Stimulated activated CD4-positive, alpha-beta T cell treated with anti-CD3 and anti-CD28 coated beads, Interleukin-4, amount 100 ng/mL, for 48 hours (primary cell): Measurements from ENCODE around the gene CEP135.
A peak's percentile ranks its signal among the peaks of the same experiment; 100 is the strongest.
"Not testable (repeated sequence)": the region's sequence is repeated elsewhere in the genome, so short reads cannot be mapped to it uniquely, and the experiment has no call there.

Experiments used
- DNase-seq, 2 donors: peaks; one replicate each; pipeline ENCODE4 v3.0.0-alpha.2; 2020; ENCODE audit warnings: low read depth in 2 of 2

The CEP135 gene, protein sequence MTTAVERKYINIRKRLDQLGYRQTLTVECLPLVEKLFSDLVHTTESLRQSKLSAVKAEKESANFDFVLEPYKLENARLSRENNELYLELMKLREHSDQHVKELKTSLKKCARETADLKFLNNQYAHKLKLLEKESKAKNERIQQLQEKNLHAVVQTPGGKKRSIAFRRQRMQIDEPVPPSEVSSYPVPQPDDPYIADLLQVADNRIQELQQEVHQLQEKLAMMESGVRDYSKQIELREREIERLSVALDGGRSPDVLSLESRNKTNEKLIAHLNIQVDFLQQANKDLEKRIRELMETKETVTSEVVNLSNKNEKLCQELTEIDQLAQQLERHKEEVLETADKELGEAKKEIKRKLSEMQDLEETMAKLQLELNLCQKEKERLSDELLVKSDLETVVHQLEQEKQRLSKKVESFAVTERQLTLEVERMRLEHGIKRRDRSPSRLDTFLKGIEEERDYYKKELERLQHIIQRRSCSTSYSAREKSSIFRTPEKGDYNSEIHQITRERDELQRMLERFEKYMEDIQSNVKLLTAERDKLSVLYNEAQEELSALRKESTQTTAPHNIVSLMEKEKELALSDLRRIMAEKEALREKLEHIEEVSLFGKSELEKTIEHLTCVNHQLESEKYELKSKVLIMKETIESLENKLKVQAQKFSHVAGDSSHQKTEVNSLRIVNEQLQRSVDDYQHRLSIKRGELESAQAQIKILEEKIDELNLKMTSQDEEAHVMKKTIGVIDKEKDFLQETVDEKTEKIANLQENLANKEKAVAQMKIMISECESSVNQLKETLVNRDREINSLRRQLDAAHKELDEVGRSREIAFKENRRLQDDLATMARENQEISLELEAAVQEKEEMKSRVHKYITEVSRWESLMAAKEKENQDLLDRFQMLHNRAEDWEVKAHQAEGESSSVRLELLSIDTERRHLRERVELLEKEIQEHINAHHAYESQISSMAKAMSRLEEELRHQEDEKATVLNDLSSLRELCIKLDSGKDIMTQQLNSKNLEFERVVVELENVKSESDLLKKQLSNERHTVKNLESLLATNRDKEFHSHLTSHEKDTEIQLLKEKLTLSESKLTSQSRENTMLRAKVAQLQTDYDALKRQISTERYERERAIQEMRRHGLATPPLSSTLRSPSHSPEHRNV

DNA sequence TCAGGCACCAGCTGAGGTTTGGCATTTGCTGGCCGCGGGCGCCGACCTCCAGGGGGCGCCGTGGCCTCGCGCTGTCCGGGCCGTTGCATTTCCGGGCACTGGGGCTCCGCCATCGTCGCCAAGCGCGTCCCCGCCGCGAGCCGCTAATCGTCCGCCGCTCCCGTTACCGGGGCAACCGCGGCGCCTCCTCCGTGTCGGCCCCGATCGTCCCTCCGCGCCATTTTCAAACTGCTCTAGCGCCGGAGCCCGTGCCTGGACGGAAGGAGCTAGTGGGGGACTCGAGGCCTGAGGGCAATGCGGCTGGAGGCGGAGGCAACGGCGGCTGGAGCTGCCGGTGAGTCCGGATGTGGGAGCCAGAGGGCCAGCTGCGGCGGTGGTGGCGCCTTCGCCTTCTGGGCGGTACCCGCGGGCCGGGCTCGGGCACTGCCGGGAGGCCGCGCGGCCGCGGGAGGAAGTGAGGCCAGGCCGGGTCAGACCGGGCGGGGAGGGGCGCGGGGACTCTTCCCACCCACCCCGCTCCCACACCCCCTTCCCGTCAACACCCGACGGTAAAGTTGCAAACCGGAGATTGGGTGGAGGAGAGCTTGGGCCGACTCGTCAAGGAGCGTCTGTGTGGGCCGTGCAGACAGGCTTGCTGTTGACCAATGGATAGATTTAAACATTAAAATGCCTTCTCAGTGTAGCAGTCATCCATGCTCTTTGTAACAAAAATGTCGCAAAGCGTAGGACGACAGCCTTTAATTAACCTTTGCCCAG is at the start of gene CEP135:
CEP135 (plus strand) TSS at position 220 of the 756 bp plus-strand sequence. CDS start 3,186 bp downstream, outside the sequence.
- DNase-seq = peak; percentile 85 to 88

DNA sequence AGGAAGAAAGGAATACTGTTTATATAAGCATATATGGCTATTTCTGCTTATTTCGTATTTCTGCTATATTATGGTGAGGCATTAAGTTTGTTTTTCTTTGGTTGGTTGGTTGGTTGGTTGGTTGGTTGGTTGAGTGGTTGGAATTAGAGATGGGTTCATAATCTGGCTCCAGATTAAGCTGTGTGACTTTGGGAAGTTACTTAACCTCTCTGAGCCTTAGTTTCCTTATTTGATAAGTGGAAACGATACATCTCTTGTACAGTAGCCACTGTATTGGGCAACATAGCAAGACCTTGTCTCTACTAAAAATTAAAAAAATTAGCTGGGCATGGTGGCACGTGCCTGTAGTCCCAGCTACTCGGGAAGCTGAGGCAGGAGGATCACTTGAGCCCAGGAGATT is 46.1 kb upstream of the CEP135 start:
- DNase-seq = no peak

DNA sequence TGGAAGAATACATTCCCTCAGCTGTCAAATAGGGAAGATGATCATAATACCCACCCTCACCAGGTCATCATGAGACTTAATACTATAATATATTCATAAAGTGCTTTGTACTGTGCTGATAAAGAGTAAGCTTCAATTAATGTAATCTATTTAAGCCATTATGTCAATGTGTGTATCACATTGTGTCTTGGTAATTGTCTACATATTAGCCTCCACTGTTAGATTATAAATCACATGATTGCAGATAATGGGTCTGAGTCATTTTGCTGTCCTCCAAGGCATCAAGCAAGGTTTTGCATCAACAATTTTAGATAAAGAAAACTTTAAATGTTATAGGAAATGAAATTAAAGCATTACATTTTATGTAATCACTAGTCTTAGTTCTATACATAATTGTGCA is 45.2 kb upstream of the CEP135 start:
- no peak for DNase-seq

DNA sequence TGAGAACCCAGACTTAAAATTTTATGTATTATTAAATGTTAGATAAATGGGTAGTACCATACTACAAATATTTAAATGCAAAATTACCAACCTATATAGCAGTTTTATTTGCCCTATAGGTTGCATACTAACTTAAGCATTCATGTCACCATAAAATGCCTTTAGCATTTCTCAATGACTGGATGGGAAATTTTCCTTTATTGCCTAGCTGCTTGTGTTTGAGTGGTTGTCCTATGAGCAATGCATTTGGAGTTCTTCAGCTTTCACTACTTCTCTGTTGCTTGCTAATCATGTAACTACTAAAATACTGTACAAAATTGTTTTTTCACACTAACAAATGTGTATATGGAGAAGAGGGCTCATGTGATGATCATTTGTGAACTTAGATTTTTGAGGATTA is 44.2 kb upstream of the CEP135 start:
- DNase-seq = no peak

DNA sequence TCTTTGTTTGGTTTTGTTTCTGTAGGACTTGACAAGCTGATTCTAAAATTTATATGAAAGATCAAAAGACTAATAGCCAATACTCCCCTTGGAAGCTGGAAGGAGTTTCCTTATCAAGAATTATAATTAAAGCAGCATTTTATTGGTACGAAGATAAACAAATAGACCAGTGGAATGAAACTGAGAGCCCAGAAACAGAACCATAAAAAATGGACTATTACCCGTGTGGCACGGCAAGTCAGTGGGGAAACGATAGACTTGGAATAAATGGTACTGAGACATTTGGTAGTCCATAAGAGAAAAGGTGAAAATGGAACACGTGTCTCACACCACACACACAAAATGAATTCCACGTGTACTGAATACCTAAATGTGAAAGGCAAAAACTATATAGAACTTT is 42.4 kb upstream of the CEP135 start:
- DNase-seq = no peak

DNA sequence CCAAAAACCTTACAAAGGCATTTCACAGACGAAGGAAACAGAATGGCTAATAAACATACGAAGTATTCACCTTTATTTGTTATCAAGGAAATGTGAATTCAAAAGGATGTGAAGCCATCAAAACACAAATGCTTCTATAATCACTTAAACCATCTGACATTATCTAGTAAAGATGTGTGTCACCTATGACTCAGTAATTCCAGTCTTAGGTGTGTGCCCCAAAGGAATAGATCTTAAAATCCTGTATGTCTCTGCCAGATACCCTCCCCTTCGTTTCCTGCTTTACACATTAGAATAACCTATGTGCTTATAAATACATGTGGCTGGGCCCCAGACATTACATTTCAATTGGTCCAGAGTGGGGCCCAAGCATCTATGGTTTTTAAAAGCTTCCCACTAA is 41.8 kb upstream of the CEP135 start:
- no peak for DNase-seq

- DNase-seq = no peak
Observed at GRCh38 chr4:55907469-55907868, 41.3 kb upstream of the CEP135 start.

- no peak for DNase-seq
Observed at GRCh38 chr4:55910140-55910539, 38.6 kb upstream of the CEP135 start.

GRCh38 chr4:55912249-55912648 is 36.5 kb upstream of the CEP135 start:
- DNase-seq = no peak

- DNase-seq = no peak
Observed at GRCh38 chr4:55920571-55920970, 28.2 kb upstream of the CEP135 start.

GRCh38 chr4:55921093-55921492 is 27.7 kb upstream of the CEP135 start:
- DNase-seq = no peak

GRCh38 chr4:55925241-55925640 is 23.5 kb upstream of the CEP135 start:
- no peak for DNase-seq

DNA sequence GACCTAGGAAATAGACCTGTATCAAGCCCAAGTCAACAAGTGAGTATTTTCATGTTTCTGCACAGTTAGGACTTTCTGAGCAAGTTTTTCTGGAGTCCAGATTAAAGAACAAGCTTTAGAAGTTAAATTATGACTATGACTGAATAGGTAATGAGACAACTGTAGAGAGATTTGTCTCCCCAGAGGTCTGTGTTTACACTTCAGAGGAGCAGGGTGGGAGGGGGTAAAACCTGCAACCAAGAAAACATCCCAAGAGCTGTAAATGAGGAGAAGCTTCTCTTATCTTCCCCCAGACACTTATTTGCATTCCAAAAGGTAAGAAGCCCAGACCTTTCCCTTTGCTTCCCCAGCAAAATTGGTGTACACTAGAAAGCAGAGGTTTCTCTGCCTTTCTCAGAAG is 22.1 kb upstream of the CEP135 start:
- DNase-seq = no peak

DNA sequence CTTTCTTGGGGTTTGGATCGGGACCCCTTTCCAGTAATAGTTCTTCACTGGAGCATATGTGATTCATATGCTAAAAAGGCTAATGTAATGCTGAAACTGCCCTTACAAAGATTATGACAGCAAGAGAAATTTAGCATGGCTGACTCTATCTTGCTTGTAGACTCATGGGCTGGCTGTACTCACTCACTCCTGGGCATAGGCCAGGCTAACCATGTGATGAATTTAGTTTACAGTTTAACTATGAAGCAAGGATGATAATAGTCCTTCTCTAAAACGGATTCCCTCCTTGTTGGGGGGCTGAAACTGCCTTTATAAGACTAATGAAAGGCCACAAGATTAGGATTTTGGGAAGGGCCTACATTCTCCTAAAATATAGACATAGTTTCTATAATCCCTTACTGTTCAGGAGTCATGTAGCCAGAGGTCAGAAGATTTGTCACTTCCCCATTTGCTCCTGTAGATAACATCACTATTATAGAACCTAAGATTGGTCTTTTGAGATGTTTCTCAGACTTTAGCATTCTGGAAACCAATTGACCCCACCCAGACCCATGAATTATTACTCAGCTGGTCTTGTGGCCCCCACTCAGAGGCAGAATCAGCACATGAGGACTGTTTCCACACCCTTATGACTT is 20.8 kb upstream of the CEP135 start:
- no peak for DNase-seq

DNA sequence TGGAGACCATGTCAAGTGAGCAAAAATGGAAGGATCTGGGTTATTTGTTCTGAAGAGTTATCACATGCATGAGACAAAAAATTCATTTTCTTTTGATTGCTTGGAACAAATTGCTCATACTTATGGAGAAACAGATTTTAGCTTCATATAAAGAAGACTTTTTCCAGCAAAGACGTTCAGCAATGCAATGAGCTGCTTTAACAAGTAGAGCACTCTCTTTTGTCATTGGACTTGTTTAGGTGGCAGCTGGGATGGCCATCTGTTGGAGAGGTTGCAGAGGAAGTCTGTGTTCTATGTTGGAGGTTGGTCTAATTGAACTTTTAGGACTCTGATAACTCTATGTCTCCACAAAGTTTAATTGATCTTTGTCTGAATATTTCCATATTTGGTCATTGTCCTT is 19.9 kb upstream of the CEP135 start:
- no peak for DNase-seq

GRCh38 chr4:55931043-55931442 is 17.7 kb upstream of the CEP135 start:
- DNase-seq = no peak

GRCh38 chr4:55931833-55932232 is 16.9 kb upstream of the CEP135 start:
- no peak for DNase-seq

DNA sequence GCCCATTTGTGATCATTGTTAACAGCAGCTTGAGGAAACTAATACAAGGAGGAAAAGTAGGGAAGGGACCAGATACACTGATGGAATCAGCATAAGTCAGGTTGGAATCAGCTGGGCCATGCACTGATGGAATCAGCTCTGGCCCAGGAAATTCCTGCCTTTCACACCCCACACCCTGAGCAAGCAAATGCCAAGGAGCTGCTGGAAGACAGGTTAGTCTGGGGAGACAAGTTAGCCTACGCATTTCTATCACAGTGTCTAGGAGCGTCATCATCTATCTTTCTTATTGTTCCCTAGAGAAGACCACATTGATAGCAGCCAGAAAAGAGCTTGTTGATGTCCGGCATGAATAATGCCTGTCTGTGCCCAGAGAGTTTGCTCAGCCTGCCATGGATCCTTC is 16.2 kb upstream of the CEP135 start:
- DNase-seq = no peak

GRCh38 chr4:55933611-55934010 is 15.1 kb upstream of the CEP135 start:
- DNase-seq = no peak

DNA sequence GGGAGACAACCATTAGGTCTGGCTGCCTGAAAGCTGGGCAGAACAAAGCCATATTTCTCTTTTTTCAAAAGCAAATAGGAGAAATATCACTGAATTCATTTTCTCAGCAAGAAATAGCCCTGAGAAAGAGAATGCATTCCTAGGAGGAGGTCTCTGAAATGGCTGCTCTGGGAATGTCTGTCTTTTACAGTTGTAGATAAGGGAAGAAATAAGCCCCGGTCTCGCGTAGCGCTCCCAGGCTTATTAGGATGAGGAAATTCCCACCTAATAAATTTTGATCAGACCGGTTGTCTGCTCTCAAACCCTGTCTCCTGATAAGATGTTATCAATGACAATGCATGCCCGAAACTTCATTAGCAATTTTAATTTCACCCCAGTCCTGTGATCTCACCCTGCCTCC is 12.8 kb upstream of the CEP135 start:
- not testable (repeated sequence) for DNase-seq

DNA sequence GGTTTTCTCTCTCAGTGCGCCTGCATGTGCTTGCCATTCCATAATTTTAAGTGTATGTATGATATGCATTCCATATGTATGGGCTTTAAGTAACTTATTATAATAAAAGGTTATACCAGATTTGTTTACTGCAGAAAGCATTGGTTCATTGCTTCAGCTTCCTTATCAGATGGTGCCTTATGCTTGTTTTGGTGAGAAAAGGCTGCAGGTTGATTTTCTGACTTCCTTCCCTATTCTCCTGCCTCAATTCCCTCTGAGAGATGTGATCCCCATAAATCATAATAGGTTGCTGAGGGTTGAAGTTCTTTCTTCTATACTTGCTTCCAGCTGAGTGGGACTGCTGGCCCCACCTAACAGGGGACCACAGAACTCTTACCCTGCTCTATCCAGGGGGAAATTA is 10.3 kb upstream of the CEP135 start:
- no peak for DNase-seq
